GM13977 (cell line): ENCODE results near the gene DRGX.

Experiments used
- DNase-seq: peaks from one replicate; pipeline ENCODE4 v3.0.0; 2012; ENCODE audit warnings: low spot score
- CTCF ChIP-seq: IDR thresholded peaks from 2 replicates; pipeline ENCODE4 v1.5.1; 2012; ENCODE audit warnings: mild to moderate bottlenecking, control low read depth; ENCODE audit not compliant: insufficient read depth; ENCODE audit errors: extremely low read depth, missing control alignments
- in situ Hi-C: fragments of 300-500 bp; cut with MboI; formaldehyde crosslinking; loops from one replicate; pipeline ENCODE4 v1.12.0; 2022; ENCODE audit warnings: low sequenced_read_pairs, low pct_unique_long_range_greater_than_20kb, mixed read lengths, inconsistent platforms; ENCODE audit not compliant: unreplicated experiment

Gene DRGX

GRCh38 chr10:49377256-49377655, 18.6 kb downstream of the DRGX start:
- TF ChIP-seq CTCF, result no peak
- in situ Hi-C loops, result no loop called here
- no peak for DNase-seq

GRCh38 chr10:49375611-49376010, 20.3 kb downstream of the DRGX start:
- DNase-seq, result no peak
- TF ChIP-seq CTCF, result no peak
- in situ Hi-C loops, result no loop called here

- in situ Hi-C loops, result no loop called here
- no peak for TF ChIP-seq CTCF
- no peak for DNase-seq
Observed at GRCh38 chr10:49374740-49375139, 21.1 kb downstream of the DRGX start.

- DNase-seq, result no peak
- in situ Hi-C loops, result no loop called here
- TF ChIP-seq CTCF, result no peak
Observed at GRCh38 chr10:49373361-49373760, 22.5 kb downstream of the DRGX start.

GRCh38 chr10:49371967-49372366, 23.9 kb downstream of the DRGX start:
- TF ChIP-seq CTCF, result no peak
- in situ Hi-C loops, result no loop called here
- no peak for DNase-seq

- no peak for TF ChIP-seq CTCF
- DNase-seq, result no peak
- in situ Hi-C loops, result no loop called here
Observed at GRCh38 chr10:49370326-49371100, 25.4 kb downstream of the DRGX start.
